SHP77 treated with DMSO at 0.1 percent for 48 hours (cell line): ENCODE data around the gene KCNJ18.
"Not testable (repeated sequence)": the region's sequence is repeated elsewhere in the genome, so short reads cannot be mapped to it uniquely, and the experiment has no call there.

ENCODE experiments used
- DNase-seq: peaks from one replicate; lab custom pipeline; 2025; lab: John Stamatoyannopoulos, UW

Gene KCNJ18

DNA sequence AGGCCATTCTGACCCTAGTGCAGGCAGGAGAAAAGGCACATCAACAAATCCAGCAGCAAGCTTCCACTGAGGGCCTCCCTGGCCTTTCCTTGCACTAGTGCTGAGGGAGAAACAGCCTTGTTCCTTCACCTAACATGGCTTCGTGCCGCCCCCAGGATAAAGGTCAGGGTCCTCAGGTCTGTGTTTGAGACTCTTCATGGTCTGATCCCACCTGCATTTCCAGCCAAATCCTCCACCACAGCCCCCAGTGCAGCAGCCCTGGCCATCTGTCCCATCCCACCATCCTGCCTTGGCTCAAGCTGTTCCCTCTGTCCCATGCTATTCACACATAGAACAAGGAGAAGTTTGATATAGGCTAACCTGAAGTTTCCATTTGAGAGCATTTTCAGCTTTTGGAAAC, 20.9 kb upstream of the KCNJ18 start:
- not testable (repeated sequence) for DNase-seq

DNA sequence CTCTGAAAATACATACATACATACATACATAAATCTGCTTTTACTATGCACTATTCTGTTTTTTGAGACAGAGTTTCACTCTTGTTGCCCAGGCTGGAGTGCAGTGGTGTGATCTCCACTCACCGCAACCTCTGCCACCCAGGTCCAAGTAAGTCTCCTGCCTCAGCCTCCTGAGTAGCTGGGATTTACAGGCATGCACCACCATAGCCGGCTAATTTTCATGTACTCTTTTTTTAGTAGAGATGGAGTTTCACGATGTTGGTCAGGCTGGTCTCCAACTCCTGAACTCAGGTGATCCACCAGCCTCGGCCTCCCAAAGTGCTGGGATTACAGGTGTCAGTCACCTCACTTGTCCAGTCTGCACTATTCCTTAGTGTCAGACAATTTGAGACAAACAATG, 20.5 kb upstream of the KCNJ18 start:
- DNase-seq: not testable (repeated sequence)

DNA sequence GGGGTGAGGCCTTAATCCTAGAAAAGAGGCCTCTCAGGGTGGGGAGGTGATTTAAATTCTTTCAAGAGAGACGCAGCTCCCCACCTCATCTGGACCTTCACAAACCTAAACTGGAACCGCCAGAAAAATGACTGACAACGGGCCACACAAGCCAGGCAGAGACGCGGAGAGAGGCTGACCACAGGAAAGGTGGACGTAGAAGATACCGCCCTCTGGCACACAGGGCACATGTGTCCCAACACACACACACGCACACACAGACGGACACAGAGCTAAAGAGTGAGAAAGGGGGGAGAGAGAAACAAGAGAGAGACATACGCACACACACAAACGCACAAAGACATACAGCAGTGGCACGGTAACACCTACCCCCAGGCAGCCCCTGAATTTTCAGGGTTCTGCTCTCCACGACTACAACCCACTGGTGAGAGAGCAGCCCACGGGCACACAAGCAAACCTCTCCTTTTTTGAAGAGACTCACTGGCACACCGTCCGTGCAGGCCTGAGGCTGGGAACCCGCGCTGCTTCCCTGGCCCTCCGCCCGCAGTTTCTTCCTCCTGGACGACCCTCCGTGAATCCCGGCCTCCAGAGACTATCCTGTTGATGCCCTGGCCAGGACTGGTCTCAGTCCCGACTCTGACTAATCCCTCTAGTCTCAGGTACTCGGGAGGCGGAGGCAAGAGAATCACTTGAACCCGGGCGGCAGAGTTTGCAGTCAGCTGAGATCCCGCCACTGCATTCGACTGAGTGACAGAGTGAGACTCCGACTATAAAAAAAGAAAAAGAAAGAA, 18.7 kb upstream of the KCNJ18 start:
- not testable (repeated sequence) for DNase-seq

DNA sequence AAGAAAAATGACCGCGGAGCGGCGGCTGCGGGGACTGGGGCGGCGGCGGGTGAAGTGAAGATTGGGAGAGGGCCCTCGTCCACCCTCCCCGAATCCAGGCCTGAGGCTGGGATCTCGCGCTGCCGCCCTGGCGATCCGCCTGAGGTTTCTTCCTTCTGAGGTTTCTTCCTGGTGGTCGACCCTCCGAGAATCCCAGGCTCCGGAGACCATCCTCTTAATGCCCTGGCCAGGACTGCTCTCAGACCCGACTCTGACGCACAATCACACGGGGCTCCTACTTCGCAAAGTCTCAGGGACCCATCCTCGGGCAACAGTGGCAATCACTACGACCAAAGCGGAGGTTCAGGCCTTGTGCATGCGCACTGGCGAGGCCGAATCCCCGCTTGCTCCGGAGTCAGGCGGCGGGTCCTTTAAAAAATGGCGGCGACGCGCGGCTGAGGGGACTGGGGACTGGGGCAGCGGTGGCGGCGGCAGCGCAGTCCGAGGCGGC, 18.0 kb upstream of the KCNJ18 start:
- no peak for DNase-seq

DNA sequence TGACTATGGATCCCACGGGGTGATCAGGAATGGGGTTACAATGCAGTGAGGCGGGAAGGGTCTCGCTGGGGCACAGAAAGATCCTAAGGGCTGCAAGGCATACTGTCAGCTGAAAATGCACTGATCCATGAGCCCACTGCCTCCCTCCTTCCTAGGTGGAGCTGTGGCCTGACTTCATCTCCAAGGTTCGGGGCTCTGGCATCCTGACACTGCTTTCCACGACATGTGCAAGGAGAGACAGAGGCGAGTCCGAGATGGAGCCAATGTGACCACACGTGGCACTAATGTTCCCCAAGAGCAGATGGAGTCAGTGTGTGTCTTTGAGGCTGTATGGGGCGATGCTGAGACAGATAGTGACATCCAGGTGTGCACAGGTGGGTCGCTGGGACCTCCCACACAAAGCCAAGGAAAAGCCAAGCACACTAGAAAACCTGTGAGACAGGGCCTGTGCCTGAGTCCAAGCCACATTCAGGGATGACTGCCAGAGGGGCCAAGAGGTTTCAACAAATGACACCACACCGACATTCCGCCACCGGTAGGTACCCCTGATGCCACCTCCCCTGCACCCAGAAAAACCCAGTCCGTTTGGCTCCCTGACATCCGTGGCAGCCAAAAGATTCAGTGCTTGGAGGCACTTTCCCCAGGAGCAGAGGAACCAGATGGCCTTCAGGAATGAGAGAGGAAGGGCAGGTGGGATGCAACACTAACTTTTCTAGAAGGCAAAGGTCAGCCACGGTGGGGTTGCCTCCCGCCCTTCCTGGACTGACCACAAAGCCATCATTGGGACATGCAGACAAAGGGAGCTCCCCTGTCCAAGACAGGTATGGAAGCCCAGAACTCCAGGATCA, 17.2 kb upstream of the KCNJ18 start:
- not testable (repeated sequence) for DNase-seq

DNA sequence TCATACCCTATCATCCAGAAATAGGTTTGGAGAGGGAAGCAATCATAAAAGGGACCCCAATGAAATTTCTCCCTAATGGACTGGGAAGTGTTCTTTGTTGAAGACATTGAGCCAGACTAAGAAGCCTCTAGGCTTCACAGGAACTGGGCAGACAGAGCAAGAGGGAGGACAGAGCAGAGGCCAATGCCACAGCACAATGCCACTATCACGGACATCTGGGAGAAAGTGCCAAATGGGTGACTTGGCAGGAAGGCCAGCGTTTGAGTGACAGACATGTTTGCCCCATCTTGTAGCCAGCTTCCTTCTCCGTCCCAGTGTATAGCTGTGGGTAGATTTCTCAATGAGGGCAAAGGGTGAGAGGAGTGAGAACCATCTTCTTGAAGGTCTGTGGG, 16.6 kb upstream of the KCNJ18 start:
- DNase-seq: not testable (repeated sequence)

DNA sequence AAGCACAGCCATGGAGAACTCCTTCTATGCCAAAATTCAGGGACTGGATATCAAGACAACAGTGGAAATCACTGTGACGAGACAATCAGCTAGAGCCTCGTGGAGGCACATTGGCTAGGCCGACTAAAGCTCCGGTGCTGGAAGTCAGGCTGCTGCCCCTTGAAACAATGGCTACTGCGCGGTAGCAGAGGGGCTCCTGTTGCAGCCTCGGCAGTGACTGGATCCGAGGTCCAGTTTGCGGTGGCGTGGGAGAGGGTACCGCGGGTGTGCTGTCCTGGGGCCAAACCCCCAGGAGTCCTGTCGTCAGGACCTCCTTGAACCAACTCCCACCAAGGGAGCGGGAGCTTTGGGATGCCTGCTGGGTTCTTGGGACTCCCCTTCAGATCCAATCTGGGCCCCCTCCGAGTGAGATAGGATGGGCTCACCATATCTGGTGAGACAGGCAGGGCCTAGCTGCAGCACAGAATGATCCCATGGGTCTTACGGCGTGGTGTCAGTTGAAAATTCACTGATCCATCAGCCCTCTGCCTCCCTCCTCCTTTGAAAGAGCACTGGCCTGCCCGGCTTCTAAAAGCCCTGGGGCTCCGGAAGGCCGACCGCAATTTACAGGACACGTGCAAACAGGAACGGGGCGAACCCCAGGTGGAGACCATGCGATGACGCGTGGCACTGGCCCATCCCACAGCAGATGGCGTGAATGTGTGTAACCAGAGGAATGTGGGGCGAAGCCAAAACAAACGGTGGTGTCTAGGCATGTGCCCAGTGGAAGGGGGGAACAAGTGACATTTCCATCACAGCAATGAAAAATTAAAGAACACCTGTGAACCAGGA, 15.8 kb upstream of the KCNJ18 start:
- DNase-seq: no peak

DNA sequence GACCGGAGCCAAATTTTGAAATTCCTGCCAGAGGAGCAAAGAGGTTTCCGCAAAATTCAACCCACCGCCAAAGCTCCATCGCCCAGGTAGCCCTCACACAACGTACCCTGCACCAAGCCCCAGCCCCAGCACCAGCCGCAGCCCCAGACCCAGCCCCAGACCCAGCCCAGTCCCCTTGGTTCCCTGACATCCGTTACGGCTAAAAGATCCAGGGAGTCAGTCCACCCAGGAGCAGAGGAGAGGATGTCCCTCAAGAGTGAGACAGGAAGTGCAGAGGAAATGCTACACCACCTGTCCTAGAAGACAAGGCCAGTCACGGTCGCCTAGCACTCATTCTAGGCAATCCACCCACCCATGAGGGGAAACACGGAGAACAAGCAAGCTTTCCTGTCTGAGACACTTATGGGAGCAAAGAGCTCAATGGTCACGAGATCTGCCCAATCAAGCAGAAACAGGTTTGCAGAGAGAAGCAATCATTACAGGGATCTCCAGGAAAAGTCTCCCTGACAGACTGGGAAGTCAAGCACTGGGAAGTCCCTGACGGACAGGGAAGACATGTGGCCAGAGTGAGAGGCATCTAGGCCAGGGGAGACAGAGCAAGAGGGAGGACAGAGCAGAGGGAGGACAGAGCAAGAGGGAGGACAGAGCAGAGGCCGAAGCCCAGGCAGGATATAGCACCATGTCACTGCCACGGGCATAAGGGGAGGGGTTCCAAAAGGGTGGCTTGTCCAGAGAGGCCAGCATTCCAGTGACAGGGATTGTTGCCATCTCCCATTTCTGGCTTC, 15.0 kb upstream of the KCNJ18 start:
- no peak for DNase-seq

DNA sequence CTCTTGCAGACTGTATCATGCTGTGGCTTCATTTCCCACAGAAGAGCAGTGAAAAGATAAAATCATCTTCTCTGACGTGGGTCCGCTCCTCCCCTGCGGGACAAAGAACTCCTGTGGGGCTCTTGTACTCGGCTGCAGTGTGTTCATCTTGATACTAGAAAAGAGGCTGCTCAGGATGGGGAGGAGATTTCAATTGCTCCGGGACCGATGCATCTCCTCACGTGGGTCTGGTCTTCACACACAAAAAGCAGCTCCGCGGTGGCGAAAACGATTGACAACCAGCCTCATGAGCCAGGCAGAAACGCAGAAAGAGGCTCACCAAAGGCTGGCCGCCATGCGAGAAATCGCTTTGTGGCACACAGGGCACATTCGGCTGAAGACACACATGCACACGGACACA, 14.4 kb upstream of the KCNJ18 start:
- no peak for DNase-seq

DNA sequence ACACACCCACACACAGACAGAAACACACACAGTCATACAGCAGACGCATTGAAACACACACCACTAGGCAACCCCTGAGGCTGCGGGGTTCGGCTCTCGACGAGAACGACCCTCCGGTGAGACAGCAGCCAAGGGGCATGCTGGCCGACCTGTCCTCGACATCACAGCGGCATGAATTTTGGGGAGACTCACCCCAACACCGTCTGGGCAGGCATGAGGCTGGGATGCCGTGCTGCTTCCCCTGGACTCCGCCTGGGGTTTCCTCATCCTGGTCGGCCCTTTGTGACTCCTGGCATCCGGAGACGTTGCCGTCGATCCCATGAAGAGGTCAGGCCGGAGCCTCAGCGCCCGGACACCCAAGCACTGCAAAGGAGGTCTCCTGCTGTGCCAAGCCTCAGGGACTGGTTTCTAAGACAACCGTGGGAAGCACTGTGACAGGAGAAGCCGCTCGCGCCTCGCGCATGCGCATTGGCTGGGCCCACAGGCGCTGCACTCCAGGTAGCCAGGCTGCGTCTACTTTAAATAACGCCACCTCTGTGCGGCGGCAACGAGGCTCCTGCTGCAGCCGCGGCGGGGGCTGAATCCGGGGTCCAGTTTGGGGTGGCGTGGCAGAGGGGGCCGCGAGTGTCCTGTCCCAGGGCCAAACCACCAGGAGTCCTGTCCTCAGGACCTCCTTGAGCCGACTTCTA, 13.8 kb upstream of the KCNJ18 start:
- no peak for DNase-seq

DNA sequence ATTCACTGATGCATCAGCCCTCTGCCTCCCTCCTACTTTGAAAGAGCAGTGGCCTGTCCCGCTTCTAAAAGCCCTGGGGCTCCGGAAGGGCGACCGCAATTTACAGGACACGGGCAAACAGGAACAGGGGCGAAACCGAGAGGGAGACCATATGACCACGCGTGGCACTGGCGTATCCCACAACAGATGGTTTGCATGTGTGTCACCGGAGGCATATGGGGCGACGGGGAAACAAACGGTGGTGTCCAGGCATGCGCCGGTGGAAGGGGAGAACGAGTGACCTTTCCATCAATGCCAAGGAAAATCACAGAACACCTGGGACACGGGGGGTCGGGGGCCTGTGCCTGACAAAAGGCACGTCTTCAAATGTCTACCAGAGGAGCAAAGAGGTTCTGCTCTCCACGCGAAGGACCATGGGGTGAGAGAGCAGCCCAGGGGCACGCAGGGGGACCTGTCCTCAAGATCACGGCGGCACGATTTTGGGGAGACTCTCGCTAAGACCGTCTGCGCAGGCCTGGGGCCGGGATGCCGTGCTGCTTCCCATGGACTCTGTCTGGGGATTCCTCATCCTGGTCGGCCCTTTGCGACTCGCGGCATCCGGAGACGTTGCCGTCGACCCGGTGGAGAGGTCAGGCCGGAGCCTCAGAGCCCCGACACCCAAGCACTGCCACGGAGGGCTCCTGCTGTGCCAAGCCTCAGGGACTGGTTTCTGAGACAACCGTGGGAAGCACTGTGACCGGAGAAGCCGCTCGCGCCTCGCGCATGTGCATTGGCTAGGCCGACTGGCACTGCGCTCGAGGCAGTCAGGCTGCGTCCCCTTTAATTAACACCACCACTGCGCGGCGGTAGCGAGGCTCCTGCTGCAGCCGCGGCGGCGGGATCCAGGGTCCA, 12.8 kb upstream of the KCNJ18 start:
- no peak for DNase-seq

DNA sequence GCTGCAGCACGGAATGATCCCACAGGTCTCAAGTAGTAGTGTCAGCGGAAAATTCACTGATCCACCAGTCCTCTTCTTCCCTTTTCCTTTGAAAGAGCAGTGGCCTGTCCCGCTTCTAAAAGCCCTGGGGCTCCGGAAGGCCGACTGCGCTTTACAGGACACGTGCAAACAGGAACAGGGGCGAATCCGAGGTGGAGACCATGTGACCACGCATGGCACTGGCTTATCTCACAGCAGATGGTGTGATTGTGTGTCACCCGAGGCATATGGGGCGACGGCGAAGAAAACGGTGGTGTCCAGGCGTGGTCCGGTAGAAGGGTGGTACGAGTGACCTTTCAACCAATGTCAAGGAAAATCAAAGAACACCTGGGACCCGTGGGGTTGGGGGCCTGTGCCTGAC, 12.0 kb upstream of the KCNJ18 start:
- no peak for DNase-seq

DNA sequence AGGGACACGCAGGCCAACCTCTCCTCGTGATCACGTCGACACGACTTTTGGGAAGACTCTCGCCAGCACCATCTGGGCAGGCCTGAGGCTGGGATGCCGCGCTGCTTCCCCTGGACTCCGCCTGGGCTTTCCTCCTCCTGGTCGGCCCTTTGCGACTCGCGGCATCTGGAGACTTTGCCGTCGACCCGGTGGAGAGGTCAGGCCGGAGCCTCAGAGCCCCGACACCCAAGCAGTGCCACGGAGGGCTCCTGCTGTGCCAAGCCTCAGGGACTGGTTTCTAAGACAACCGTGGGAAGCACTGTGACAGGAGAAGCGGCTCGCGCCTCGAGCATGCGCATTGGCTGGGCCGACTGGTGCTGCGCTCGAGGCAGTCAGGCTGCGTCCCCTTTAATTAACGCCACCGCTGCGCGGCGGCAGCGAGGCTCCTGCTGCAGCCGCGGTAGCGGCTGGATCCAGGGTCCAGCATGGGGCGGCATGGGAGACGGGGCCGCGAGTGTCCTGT, 11.4 kb upstream of the KCNJ18 start:
- not testable (repeated sequence) for DNase-seq

DNA sequence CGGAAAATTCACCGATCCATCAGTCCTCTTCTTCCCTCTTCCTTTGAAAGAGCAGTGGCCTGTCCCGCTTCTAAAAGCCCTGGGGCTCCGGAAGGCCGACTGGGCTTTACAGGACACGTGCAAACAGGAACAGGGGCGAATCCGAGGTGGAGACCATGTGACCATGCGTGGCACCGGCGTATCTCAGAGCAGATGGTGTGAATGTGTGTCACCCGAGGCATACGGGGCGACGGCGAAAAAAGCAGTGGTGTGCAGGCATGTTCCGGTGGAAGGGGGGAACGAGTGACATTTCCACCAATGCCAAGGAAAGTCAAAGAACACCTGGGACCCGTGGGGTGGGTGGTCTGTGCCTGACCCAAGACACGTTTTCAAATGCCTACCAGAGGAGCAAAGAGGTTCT, 10.7 kb upstream of the KCNJ18 start:
- DNase-seq: not testable (repeated sequence)

DNA sequence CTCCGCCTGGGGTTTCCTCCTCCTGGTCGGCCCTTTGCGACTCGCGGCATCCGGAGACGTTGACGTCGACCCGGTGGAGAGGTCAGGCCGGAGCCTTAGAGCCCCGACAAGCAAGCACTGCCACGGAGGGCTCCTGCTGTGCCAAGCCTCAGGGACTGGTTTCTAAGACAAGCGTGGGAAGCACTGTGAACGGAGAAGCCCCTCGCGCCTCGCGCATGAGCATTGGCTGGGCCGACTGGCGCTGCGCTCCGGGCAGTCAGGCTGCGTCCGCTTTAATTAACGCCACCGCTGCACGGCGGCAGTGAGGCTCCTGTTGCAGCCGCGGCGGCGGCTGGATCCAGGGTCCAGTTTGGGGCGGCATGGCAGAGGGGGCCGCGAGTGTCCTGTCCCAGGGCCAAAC, 10.2 kb upstream of the KCNJ18 start:
- not testable (repeated sequence) for DNase-seq

DNA sequence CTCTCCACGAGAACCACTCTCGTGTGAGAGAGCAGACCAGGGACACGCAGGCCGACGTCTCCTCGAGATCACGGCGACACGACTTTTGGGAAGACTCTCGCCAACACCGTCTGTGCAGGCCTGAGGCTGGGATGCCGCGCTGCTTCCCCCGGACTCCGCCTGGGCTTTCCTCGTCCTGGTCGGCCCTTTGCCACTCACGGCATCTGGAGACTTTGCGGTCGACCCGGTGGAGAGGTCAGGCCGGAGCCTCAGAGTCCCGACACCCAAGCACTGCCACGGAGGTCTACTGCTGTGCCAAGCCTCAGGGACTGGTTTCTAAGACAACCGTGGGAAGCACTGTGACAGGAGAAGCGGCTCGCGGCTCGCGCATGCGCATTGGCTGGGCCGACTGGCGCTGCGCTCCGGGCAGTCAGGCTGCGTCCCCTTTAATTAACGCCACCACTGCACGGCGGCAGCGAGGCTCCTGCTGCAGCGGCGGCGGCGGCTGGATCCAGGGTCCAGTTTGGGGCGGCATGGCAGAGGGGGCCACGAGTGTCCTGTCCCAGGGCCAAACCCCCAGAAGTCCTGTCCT, 9.1 kb upstream of the KCNJ18 start:
- not testable (repeated sequence) for DNase-seq

DNA sequence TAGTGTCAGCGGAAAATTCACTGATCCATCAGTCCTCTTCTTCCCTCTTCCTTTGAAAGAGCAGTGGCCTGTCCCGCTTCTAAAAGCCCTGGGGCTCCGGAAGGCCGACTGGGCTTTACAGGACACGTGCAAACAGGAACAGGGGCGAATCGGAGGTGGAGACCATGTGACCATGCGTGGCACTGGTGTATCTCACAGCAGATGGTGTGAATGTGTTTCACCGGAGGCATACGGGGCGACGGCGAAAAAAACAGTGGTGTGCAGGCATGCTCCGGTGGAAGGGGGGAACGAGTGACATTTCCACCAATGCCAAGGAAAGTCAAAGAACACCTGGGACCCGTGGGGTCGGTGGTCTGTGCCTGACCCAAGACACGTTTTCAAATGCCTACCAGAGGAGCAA, 8.4 kb upstream of the KCNJ18 start:
- not testable (repeated sequence) for DNase-seq

DNA sequence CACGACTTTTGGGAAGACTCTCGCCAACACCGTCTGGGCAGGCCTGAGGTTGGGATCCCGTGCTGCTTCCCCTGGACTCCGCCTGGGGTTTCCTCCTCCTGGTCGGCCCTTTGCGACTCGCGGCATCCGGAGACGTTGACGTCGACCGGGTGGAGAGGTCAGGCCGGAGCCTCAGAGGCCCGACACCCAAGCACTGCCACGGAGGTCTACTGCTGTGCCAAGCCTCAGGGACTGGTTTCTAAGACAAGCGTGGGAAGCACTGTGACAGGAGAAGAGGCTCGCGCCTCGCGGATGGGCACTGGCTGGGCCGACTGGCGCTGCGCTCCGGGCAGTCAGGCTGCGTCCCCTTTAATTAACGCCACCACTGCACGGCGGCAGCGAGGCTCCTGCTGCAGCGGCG, 7.9 kb upstream of the KCNJ18 start:
- not testable (repeated sequence) for DNase-seq
